GM10266 (cell line): ENCODE data around the gene BTD.

Experiments used
- DNase-seq: peaks from one replicate; pipeline ENCODE4 v3.0.0; 2012; ENCODE audit errors: extremely low spot score
- CTCF ChIP-seq: IDR thresholded peaks from 2 replicates; pipeline ENCODE4 v1.5.1; 2012; ENCODE audit warnings: mild to moderate bottlenecking, low read depth; ENCODE audit not compliant: control insufficient read depth, insufficient read depth; ENCODE audit errors: missing control alignments

Gene BTD

GRCh38 chr3:15601399-15602145, at the start of gene BTD, which contains the start of gene HACL1:
BTD (plus strand) TSS chr3:15601745; CDS start chr3:15635440, 33,695 bp downstream.
HACL1 (minus strand) TSS chr3:15601569; CDS start chr3:15601463, 106 bp downstream.
- peak; percentile 90 for DNase-seq
- TF ChIP-seq CTCF, result peak; percentile 17

GRCh38 chr3:15551902-15552301, 49.6 kb upstream of the BTD start:
- DNase-seq, result no peak
- TF ChIP-seq CTCF, result no peak

GRCh38 chr3:15553749-15554148, 47.8 kb upstream of the BTD start:
- TF ChIP-seq CTCF, result no peak
- DNase-seq, result no peak

- no peak for TF ChIP-seq CTCF
- peak; percentile 47 for DNase-seq
Observed at GRCh38 chr3:15556512-15556911, 45.0 kb upstream of the BTD start.

GRCh38 chr3:15557511-15557946, 44.0 kb upstream of the BTD start:
- peak; percentile 42 for TF ChIP-seq CTCF
- peak; percentile 17 for DNase-seq

GRCh38 chr3:15558581-15558980, 43.0 kb upstream of the BTD start:
- TF ChIP-seq CTCF, result no peak
- no peak for DNase-seq

- no peak for DNase-seq
- no peak for TF ChIP-seq CTCF
Observed at GRCh38 chr3:15562560-15562959, 39.0 kb upstream of the BTD start.
